OCI-LY1 (cell line): ENCODE results near the gene ROR1.

Source experiments
- H2AFZ ChIP-seq: fragments of 200-600 bp; sonication (generic), shearing (Covaris generic); 2 replicates; pipeline ENCODE4 v1.6.0; 2014; ENCODE audit warnings: antibody characterized with exemption, mild to moderate bottlenecking, low read length
- H3F3A ChIP-seq: fragments of 200-600 bp; sonication (generic), shearing (Covaris generic); 2 replicates; pipeline ENCODE4 v1.6.0; 2014; ENCODE audit warnings: mild to moderate bottlenecking, antibody characterized with exemption, low read length, moderate library complexity; ENCODE audit not compliant: insufficient read depth
- H3K27ac ChIP-seq: fragments of 200-600 bp; sonication (generic); 2 replicates; pipeline ENCODE4 v1.5.1; 2014; ENCODE audit warnings: low read length, mixed run types, mild to moderate bottlenecking, low read depth; ENCODE audit not compliant: poor library complexity, severe bottlenecking
- H3K27me3 ChIP-seq: fragments of 200-600 bp; sonication (generic); 2 replicates; pipeline ENCODE4 v1.6.0; 2014; ENCODE audit warnings: antibody characterized with exemption, mild to moderate bottlenecking, low read length, moderate library complexity; ENCODE audit not compliant: insufficient read depth
- H3K36me3 ChIP-seq: fragments of 200-600 bp; sonication (generic); 2 replicates; pipeline ENCODE4 v1.6.1; 2014; ENCODE audit warnings: mild to moderate bottlenecking, antibody characterized with exemption, low read length, moderate library complexity, mixed read lengths; ENCODE audit not compliant: insufficient read depth
- H3K4me1 ChIP-seq: fragments of 200-600 bp; sonication (generic); 2 replicates; pipeline ENCODE4 v1.5.1; 2014; ENCODE audit warnings: mild to moderate bottlenecking, low read length, moderate library complexity; ENCODE audit not compliant: insufficient read depth, severe bottlenecking
- H3K4me2 ChIP-seq: fragments of 200-600 bp; sonication (generic), shearing (Covaris generic); 2 replicates; pipeline ENCODE4 v1.6.1; 2014; ENCODE audit warnings: low read length
- H3K4me3 ChIP-seq: fragments of 200-600 bp; sonication (generic); 2 replicates; pipeline ENCODE4 v1.5.1; 2014; ENCODE audit warnings: low read length, low read depth, mild to moderate bottlenecking, mixed read lengths; ENCODE audit not compliant: poor library complexity, severe bottlenecking
- H3K79me2 ChIP-seq: fragments of 200-600 bp; shearing (Covaris generic); 2 replicates; pipeline ENCODE4 v1.6.1; 2016; ENCODE audit warnings: mixed run types, low read length, mixed read lengths; ENCODE audit not compliant: insufficient read depth
- H3K9ac ChIP-seq: fragments of 200-600 bp; sonication (generic), shearing (Covaris generic); 2 replicates; pipeline ENCODE4 v1.6.1; 2014; ENCODE audit warnings: mild to moderate bottlenecking, low read length, mixed read lengths
- H3K9me2 ChIP-seq: fragments of 200-600 bp; sonication (generic), shearing (Covaris generic); 2 replicates; pipeline ENCODE4 v1.6.1; 2014; ENCODE audit warnings: low read depth, mild to moderate bottlenecking, low read length, mixed read lengths
- H3K9me3 ChIP-seq: fragments of 200-600 bp; shearing (Covaris generic); 2 replicates; pipeline ENCODE4 v1.6.1; 2014; ENCODE audit warnings: low read length, mixed read lengths
- H4K20me1 ChIP-seq: fragments of 200-600 bp; sonication (generic), shearing (Covaris generic); 2 replicates; pipeline ENCODE4 v1.6.0; 2016; ENCODE audit warnings: mild to moderate bottlenecking, low read length; ENCODE audit not compliant: insufficient read depth
- CTCF ChIP-seq: fragments of 200-600 bp; sonication (generic), shearing (Covaris generic); IDR thresholded peaks from 2 replicates; pipeline ENCODE4 v1.5.1; 2017; ENCODE audit warnings: mild to moderate bottlenecking, antibody characterized with exemption, low read length, moderate library complexity, mixed read lengths
- EZH2 ChIP-seq: fragments of 200-600 bp; sonication (generic), shearing (Covaris generic); IDR thresholded peaks from 2 replicates; pipeline ENCODE4 v1.8.0; 2017; ENCODE audit warnings: borderline replicate concordance, mixed run types, mild to moderate bottlenecking, antibody characterized with exemption, low read length, moderate library complexity, mixed read lengths

Gene ROR1

GRCh38 chr1:63987014-63987627, 213.3 kb downstream of the ROR1 start:
- Histone ChIP-seq H3K9me3 (no peaks in the 10 kb centered on the region), H3K79me2 (no peaks in the 10 kb centered on the region), H2AFZ (no peak overlapping the region), H3K27ac (no peak overlapping the region), H4K20me1 (no peaks in the 10 kb centered on the region), H3K36me3 (no peaks in the 10 kb centered on the region), H3F3A (no peaks in the 10 kb centered on the region), H3K9ac (no peak overlapping the region), H3K4me2 (no peak overlapping the region), H3K4me3 (no peak overlapping the region), H3K4me1 (no peaks in the 10 kb centered on the region), H3K27me3 (no peaks in the 10 kb centered on the region), H3K9me2 (no peaks in the 10 kb centered on the region)
- TF ChIP-seq EZH2 (no peak), CTCF (no peak)

- Histone ChIP-seq H3K4me2 (no peak overlapping the region), H3K27me3 (no peaks in the 10 kb centered on the region), H4K20me1 (no peaks in the 10 kb centered on the region), H2AFZ (no peak overlapping the region), H3K4me3 (no peak overlapping the region), H3K9me3 (no peaks in the 10 kb centered on the region), H3K9ac (no peak overlapping the region), H3K27ac (no peak overlapping the region), H3F3A (no peaks in the 10 kb centered on the region), H3K9me2 (no peaks in the 10 kb centered on the region), H3K36me3 (no peaks in the 10 kb centered on the region), H3K4me1 (no peaks in the 10 kb centered on the region), H3K79me2 (no peaks in the 10 kb centered on the region)
- TF ChIP-seq EZH2 = no peak
- no peak for TF ChIP-seq CTCF
Measured at GRCh38 chr1:63987628-63988024, 213.8 kb downstream of the ROR1 start.

GRCh38 chr1:63988941-63989340, 215.1 kb downstream of the ROR1 start:
- Histone ChIP-seq H3F3A (no peaks in the 10 kb centered on the region), H3K36me3 (no peaks in the 10 kb centered on the region), H3K4me1 (no peaks in the 10 kb centered on the region)

More at GRCh38 chr1:63988941-63989340, 215.1 kb downstream of the ROR1 start:
- no peak overlapping the region for H3K4me3 ChIP-seq
- H3K9me2 ChIP-seq = no peaks in the 10 kb centered on the region
- H3K9ac ChIP-seq = no peak overlapping the region
- H2AFZ ChIP-seq = no peak overlapping the region
- no peak overlapping the region for H3K4me2 ChIP-seq
- no peaks in the 10 kb centered on the region for H3K79me2 ChIP-seq
- TF ChIP-seq CTCF (no peak), EZH2 (no peak)
- no peaks in the 10 kb centered on the region for H3K27me3 ChIP-seq
- no peaks in the 10 kb centered on the region for H3K9me3 ChIP-seq
- no peaks in the 10 kb centered on the region for H4K20me1 ChIP-seq
- no peak overlapping the region for H3K27ac ChIP-seq
